ENCODE measurements around the gene TBX18.

TBX18 gene

GRCh38 chr6:84753173-84753572 is 11.2 kb downstream of the TBX18 start:
- TF ChIP-seq CTCF (IDR thresholded peaks at IDR 0.05; ENCODE audit: low read depth, low read length), result no peak
- DNase-seq (ENCODE audit: low read depth, low spot score), result no peak
- no peak overlapping the region for H3K4me3 ChIP-seq (ENCODE audit: low read depth, low read length)
- in situ Hi-C loops (cut with HindIII; ENCODE audit: low sequenced_read_pairs), result no loop called here

GRCh38 chr6:84752118-84752850 is 12.1 kb downstream of the TBX18 start:
- in situ Hi-C loops (cut with HindIII; ENCODE audit: low sequenced_read_pairs), result no loop called here
- TF ChIP-seq CTCF (IDR thresholded peaks at IDR 0.05; ENCODE audit: low read depth, low read length), result peak; percentile 17

GRCh38 chr6:84749181-84749580 is 15.2 kb downstream of the TBX18 start:
- TF ChIP-seq CTCF (IDR thresholded peaks at IDR 0.05; ENCODE audit: low read depth, low read length), result no peak
- no peak for DNase-seq (ENCODE audit: low read depth, low spot score)
- H3K4me3 ChIP-seq (ENCODE audit: low read depth, low read length), result no peak overlapping the region
- in situ Hi-C loops (cut with HindIII; ENCODE audit: low sequenced_read_pairs), result no loop called here

More at GRCh38 chr6:84752118-84752850, 12.1 kb downstream of the TBX18 start:
- DNase-seq (ENCODE audit: low read depth, low spot score), result peak; percentile 75
- no peak overlapping the region for H3K4me3 ChIP-seq (ENCODE audit: low read depth, low read length)

- DNase-seq (ENCODE audit: low read depth, low spot score), result no peak
- no peak overlapping the region for H3K4me3 ChIP-seq (ENCODE audit: low read depth, low read length)
- TF ChIP-seq CTCF (IDR thresholded peaks at IDR 0.05; ENCODE audit: low read depth, low read length), result no peak
- in situ Hi-C loops (cut with HindIII; ENCODE audit: low sequenced_read_pairs), result no loop called here
These were observed 16.0 kb downstream of the TBX18 start for GRCh38 chr6:84748376-84748775.

GRCh38 chr6:84743616-84744015 is 20.8 kb downstream of the TBX18 start:
- TF ChIP-seq CTCF (IDR thresholded peaks at IDR 0.05; ENCODE audit: low read depth, low read length), result no peak
- H3K4me3 ChIP-seq (ENCODE audit: low read depth, low read length), result no peak overlapping the region
- in situ Hi-C loops (cut with HindIII; ENCODE audit: low sequenced_read_pairs), result no loop called here
- no peak for DNase-seq (ENCODE audit: low read depth, low spot score)

GRCh38 chr6:84740385-84740784 is 24.0 kb downstream of the TBX18 start:
- in situ Hi-C loops (cut with HindIII; ENCODE audit: low sequenced_read_pairs), result no loop called here
- no peak overlapping the region for H3K4me3 ChIP-seq (ENCODE audit: low read depth, low read length)
- no peak for DNase-seq (ENCODE audit: low read depth, low spot score)
- TF ChIP-seq CTCF (IDR thresholded peaks at IDR 0.05; ENCODE audit: low read depth, low read length), result no peak
